ENCODE results near the gene SARS2.

SARS2 gene

GRCh38 chr19:38929929-38930775 is at the start of gene SARS2:
Gene SARS2, minus strand, starts transcription at chr19:38930763. Its CDS starts 27 bp downstream, at chr19:38930736.
- TF ChIP-seq CTCF (conservative IDR thresholded peaks at IDR 0.05; ENCODE audit: low read depth, low read length): peak; percentile 98
- peak within 1 kb of the TSS; percentile 95 for H3K4me3 ChIP-seq (ENCODE audit: low read length)
- DNase-seq (ENCODE audit: low read depth): peak; percentile 70

GRCh38 chr19:38979812-38980211 is 49.2 kb upstream of the SARS2 start:
- TF ChIP-seq CTCF (conservative IDR thresholded peaks at IDR 0.05; ENCODE audit: low read depth, low read length): no peak
- DNase-seq (ENCODE audit: low read depth): no peak
- no peak overlapping the region for H3K4me3 ChIP-seq (ENCODE audit: low read length)

- no peak for TF ChIP-seq CTCF (conservative IDR thresholded peaks at IDR 0.05; ENCODE audit: low read depth, low read length)
- no peak overlapping the region for H3K4me3 ChIP-seq (ENCODE audit: low read length)
- DNase-seq (ENCODE audit: low read depth): no peak
Observed at GRCh38 chr19:38978326-38978689, 47.7 kb upstream of the SARS2 start.

GRCh38 chr19:38977445-38978325 is 47.1 kb upstream of the SARS2 start:
- TF ChIP-seq CTCF (conservative IDR thresholded peaks at IDR 0.05; ENCODE audit: low read depth, low read length): no peak
- no peak for DNase-seq (ENCODE audit: low read depth)
- H3K4me3 ChIP-seq (ENCODE audit: low read length): no peak overlapping the region

GRCh38 chr19:38975861-38976271 is 45.3 kb upstream of the SARS2 start:
- TF ChIP-seq CTCF (conservative IDR thresholded peaks at IDR 0.05; ENCODE audit: low read depth, low read length): no peak
- H3K4me3 ChIP-seq (ENCODE audit: low read length): peak overlapping the region; percentile 53
- no peak for DNase-seq (ENCODE audit: low read depth)

DNA sequence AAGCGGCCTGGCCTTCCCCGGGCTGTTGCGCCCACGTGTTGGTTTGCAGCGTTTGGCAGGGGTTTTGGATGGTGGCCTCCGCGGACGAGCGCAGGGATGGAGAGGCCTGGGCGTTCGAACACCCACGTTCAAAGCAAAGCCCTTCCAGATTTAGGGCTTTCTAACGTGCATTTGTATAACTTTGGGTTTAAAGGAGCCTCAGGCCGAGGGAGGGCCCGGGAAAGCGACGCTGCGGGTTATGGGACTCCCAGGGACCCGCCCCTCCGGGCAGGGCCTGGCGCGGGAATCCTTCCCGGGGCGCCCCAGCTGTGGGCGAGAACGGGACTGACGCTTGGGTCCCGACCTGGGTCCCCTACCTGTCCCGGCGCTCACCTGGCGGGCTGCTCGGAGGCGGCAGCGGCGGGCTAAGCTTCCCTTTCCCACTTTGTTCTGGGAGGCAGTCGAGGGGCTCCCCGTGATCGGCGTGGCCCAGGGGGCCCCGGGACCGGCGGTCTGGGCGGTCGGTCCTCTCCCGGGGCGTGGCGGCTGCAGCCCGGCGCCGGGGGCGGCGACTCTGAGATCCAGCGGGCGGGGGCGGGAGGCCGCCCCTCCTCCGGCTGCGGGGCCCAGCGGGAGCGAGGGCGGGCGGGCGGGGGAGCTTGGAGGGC is 44.8 kb upstream of the SARS2 start, which contains the start of gene FBXO17:
FBXO17 (minus strand) TSS at position 529 of the 647 bp plus-strand sequence. CDS start 25,423 bp downstream, outside the sequence.
- no peak for TF ChIP-seq CTCF (conservative IDR thresholded peaks at IDR 0.05; ENCODE audit: low read depth, low read length)
- H3K4me3 ChIP-seq (ENCODE audit: low read length): peak within 1 kb of the TSS; percentile 63
- no peak for DNase-seq (ENCODE audit: low read depth)
